BLaER1 treated with 17β-estradiol and CSF1 and Interleukin-3, amounts not matched to agents 10 nM and 100 nM (cell line): ENCODE measurements around the gene CENPP.
"Not testable (repeated sequence)": the region's sequence is repeated elsewhere in the genome, so short reads cannot be mapped to it uniquely, and the experiment has no call there.

Experiments
- H3K27ac ChIP-seq, 11 experiments: shearing (Covaris generic); formaldehyde crosslinking; 2 replicates each; pipeline ENCODE4 v1.8.1; 2022
- H3K27me3 ChIP-seq, 11 experiments: shearing (Covaris generic); formaldehyde crosslinking; 2 replicates each; pipeline ENCODE4 v1.8.1; 2022
- H3K36me3 ChIP-seq, 11 experiments: shearing (Covaris generic); formaldehyde crosslinking; 2 replicates each; pipeline ENCODE4 v1.8.1; 2022
- H3K4me1 ChIP-seq, 10 experiments: shearing (Covaris generic); formaldehyde crosslinking; 2 replicates each; pipeline ENCODE4 v1.8.1; 2022
- H3K4me2 ChIP-seq, 11 experiments: shearing (Covaris generic); formaldehyde crosslinking; 2 replicates each; pipeline ENCODE4 v1.8.1; 2022
- H3K4me3 ChIP-seq, 10 experiments: shearing (Covaris generic); formaldehyde crosslinking; 2 replicates each; pipeline ENCODE4 v1.8.1; 2022
- H3K9ac ChIP-seq, 11 experiments: shearing (Covaris generic); formaldehyde crosslinking; 2 replicates each; pipeline ENCODE4 v1.8.1; 2022
- H3K9me3 ChIP-seq, 11 experiments: shearing (Covaris generic); formaldehyde crosslinking; replicated peaks in 1 of 11; 2 replicates each; pipeline ENCODE4 v1.8.1; 2022
- H4K20me1 ChIP-seq, 11 experiments: shearing (Covaris generic); formaldehyde crosslinking; 2 replicates each; pipeline ENCODE4 v1.8.1; 2022
- Cebpa-rat ChIP-seq, 11 experiments: shearing (Covaris generic); IDR thresholded peaks; 2 replicates each; pipeline ENCODE4 v1.8.1; 2022

CENPP gene

GRCh38 chr9:92564504-92564903 is 238.8 kb downstream of the CENPP start:
- no peak overlapping the region for H3K9ac ChIP-seq
- H3K4me3 ChIP-seq: no peak overlapping the region
- no peak for TF ChIP-seq Cebpa-rat (IDR thresholded peaks at IDR 0.05)
- H3K4me1 ChIP-seq: no peaks in the 10 kb centered on the region
- H3K4me2 ChIP-seq: no peak overlapping the region
- H3K27ac ChIP-seq: no peak overlapping the region
- no peaks in the 10 kb centered on the region for H3K27me3 ChIP-seq
- H3K9me3 ChIP-seq: peaks cover 15 to 28% (median 23%) of the 10 kb centered on the region in 11 experiments
- peaks cover 0 to 12% (median 0%) of the 10 kb centered on the region in 11 experiments; a peak in 3 of 22 replicates for H3K36me3 ChIP-seq
- H4K20me1 ChIP-seq: no peaks in the 10 kb centered on the region

- no peak overlapping the region for H3K27ac ChIP-seq
- no peaks in the 10 kb centered on the region for H3K4me1 ChIP-seq
- TF ChIP-seq Cebpa-rat (IDR thresholded peaks at IDR 0.05): no peak
- no peaks in the 10 kb centered on the region for H4K20me1 ChIP-seq
- no peaks in the 10 kb centered on the region for H3K27me3 ChIP-seq
- H3K9ac ChIP-seq: no peak overlapping the region
- peaks cover 13 to 28% (median 23%) of the 10 kb centered on the region in 11 experiments for H3K9me3 ChIP-seq
- no peak overlapping the region for H3K4me2 ChIP-seq
- no peak overlapping the region for H3K4me3 ChIP-seq
- H3K36me3 ChIP-seq: peaks cover 0 to 12% (median 0%) of the 10 kb centered on the region in 11 experiments; a peak in 3 of 22 replicates
Measured at GRCh38 chr9:92564982-92565381, 239.2 kb downstream of the CENPP start.

GRCh38 chr9:92571871-92572270 is 246.1 kb downstream of the CENPP start:
- not testable (repeated sequence) for H3K27ac ChIP-seq, H3K9ac ChIP-seq

GRCh38 chr9:92573612-92574011 is 247.9 kb downstream of the CENPP start:
- H3K27ac ChIP-seq, H3K9ac ChIP-seq, H3K36me3 ChIP-seq, H3K4me1 ChIP-seq, H3K4me3 ChIP-seq, H4K20me1 ChIP-seq, H3K27me3 ChIP-seq, H3K4me2 ChIP-seq: not testable (repeated sequence)
- H3K9me3 ChIP-seq: peaks cover 10 to 27% (median 21%) of the 10 kb centered on the region in 11 experiments; a peak in 20 of 22 replicates

More at GRCh38 chr9:92571871-92572270, 246.1 kb downstream of the CENPP start:
- H3K27me3 ChIP-seq, H3K4me3 ChIP-seq, H3K4me1 ChIP-seq, H4K20me1 ChIP-seq, H3K4me2 ChIP-seq, H3K36me3 ChIP-seq: not testable (repeated sequence)
- H3K9me3 ChIP-seq: peaks cover 18 to 32% (median 25%) of the 10 kb centered on the region in 11 experiments; a peak in 21 of 22 replicates

GRCh38 chr9:92576175-92576574 is 250.4 kb downstream of the CENPP start:
- Histone ChIP-seq H3K27me3 (no peaks in the 10 kb centered on the region), H3K9ac (no peak overlapping the region), H3K4me3 (no peak overlapping the region), H3K36me3 (peaks cover 0 to 7% (median 0%) of the 10 kb centered on the region in 11 experiments; a peak in 3 of 22 replicates), H4K20me1 (no peaks in the 10 kb centered on the region), H3K27ac (no peak overlapping the region), H3K9me3 (peaks cover 10 to 23% (median 21%) of the 10 kb centered on the region in 11 experiments; a peak in 20 of 22 replicates), H3K4me1 (no peaks in the 10 kb centered on the region), H3K4me2 (no peak overlapping the region)
- TF ChIP-seq Cebpa-rat (IDR thresholded peaks at IDR 0.05): no peak

GRCh38 chr9:92589923-92590322 is 264.2 kb downstream of the CENPP start:
- H3K4me1 ChIP-seq: peaks cover 0 to 11% (median 8%) of the 10 kb centered on the region in 10 experiments; a peak in 10 of 20 replicates
- no peak for TF ChIP-seq Cebpa-rat (IDR thresholded peaks at IDR 0.05)

GRCh38 chr9:92590377-92590776 is 264.6 kb downstream of the CENPP start:
- no peaks in the 10 kb centered on the region for H3K27me3 ChIP-seq

More at GRCh38 chr9:92589923-92590322, 264.2 kb downstream of the CENPP start:
- H3K9me3 ChIP-seq: peaks cover 3 to 19% (median 14%) of the 10 kb centered on the region in 11 experiments; a peak in 14 of 22 replicates
- H3K4me3 ChIP-seq: no peak overlapping the region
- peak overlapping the region in 5 of 11 experiments; percentile 5 to 53 (median 46); a peak in 7 of 22 replicates for H3K4me2 ChIP-seq
- no peaks in the 10 kb centered on the region for H4K20me1 ChIP-seq
- H3K27ac ChIP-seq: no peak overlapping the region
- H3K36me3 ChIP-seq: 0 out of 22 replicates have a peak, but pooled peaks cover 0 to 3% (median 0%) of the 10 kb centered on the region in 11 experiments
- H3K27me3 ChIP-seq: no peaks in the 10 kb centered on the region
- H3K9ac ChIP-seq: no peak overlapping the region

GRCh38 chr9:92592537-92592936 is 266.8 kb downstream of the CENPP start:
- Histone ChIP-seq H3K9me3 (peaks cover 0 to 2% (median 0%) of the 10 kb centered on the region in 11 experiments; a peak in 2 of 22 replicates), H3K9ac (no peak overlapping the region), H3K27ac (no peak overlapping the region), H3K4me3 (no peak overlapping the region), H4K20me1 (no peaks in the 10 kb centered on the region), H3K4me2 (no peak overlapping the region), H3K4me1 (peaks cover 0 to 21% (median 9%) of the 10 kb centered on the region in 10 experiments; a peak in 11 of 20 replicates), H3K36me3 (no peaks in the 10 kb centered on the region), H3K27me3 (no peaks in the 10 kb centered on the region)
- TF ChIP-seq Cebpa-rat (IDR thresholded peaks at IDR 0.05): no peak

More at GRCh38 chr9:92590377-92590776, 264.6 kb downstream of the CENPP start:
- peaks cover 0 to 11% (median 8%) of the 10 kb centered on the region in 10 experiments; a peak in 10 of 20 replicates for H3K4me1 ChIP-seq
- no peak for TF ChIP-seq Cebpa-rat (IDR thresholded peaks at IDR 0.05)
- no peak overlapping the region for H3K27ac ChIP-seq
- H3K36me3 ChIP-seq: 0 out of 22 replicates have a peak, but pooled peaks cover 0 to 3% (median 0%) of the 10 kb centered on the region in 11 experiments
- no peak overlapping the region for H3K9ac ChIP-seq
- H4K20me1 ChIP-seq: no peaks in the 10 kb centered on the region
- peaks cover 3 to 19% (median 14%) of the 10 kb centered on the region in 11 experiments; a peak in 14 of 22 replicates for H3K9me3 ChIP-seq
- no peak overlapping the region for H3K4me3 ChIP-seq
- peak overlapping the region in 6 of 11 experiments; percentile 5 to 53 (median 46); a peak in 10 of 22 replicates for H3K4me2 ChIP-seq

GRCh38 chr9:92592946-92593861 is 267.5 kb downstream of the CENPP start:
- no peak for TF ChIP-seq Cebpa-rat (IDR thresholded peaks at IDR 0.05)
- no peak overlapping the region for H3K9ac ChIP-seq
- peaks cover 0 to 21% (median 9%) of the 10 kb centered on the region in 10 experiments; a peak in 11 of 20 replicates for H3K4me1 ChIP-seq
- no peaks in the 10 kb centered on the region for H3K27me3 ChIP-seq
- no peaks in the 10 kb centered on the region for H3K9me3 ChIP-seq
- H3K27ac ChIP-seq: no peak overlapping the region
- H4K20me1 ChIP-seq: no peaks in the 10 kb centered on the region
- no peak overlapping the region for H3K4me2 ChIP-seq
- H3K36me3 ChIP-seq: no peaks in the 10 kb centered on the region
- no peak overlapping the region for H3K4me3 ChIP-seq

GRCh38 chr9:92595075-92595474 is 269.3 kb downstream of the CENPP start:
- not testable (repeated sequence) for H3K27me3 ChIP-seq, H3K9ac ChIP-seq, H3K36me3 ChIP-seq, H3K9me3 ChIP-seq, H3K4me2 ChIP-seq, H4K20me1 ChIP-seq, H3K4me3 ChIP-seq, H3K27ac ChIP-seq
- peaks cover 0 to 20% (median 7%) of the 10 kb centered on the region in 10 experiments; a peak in 11 of 20 replicates for H3K4me1 ChIP-seq
